B cell (primary cell): Measurements from ENCODE around the gene MRPS22.

ENCODE experiments used
- EZH2 ChIP-seq: IDR thresholded peaks from 2 replicates; pipeline ENCODE4 v1.6.1; 2012; ENCODE audit warnings: borderline replicate concordance, low read depth, mild to moderate bottlenecking, moderate library complexity, low read length; ENCODE audit not compliant: insufficient read depth, poor library complexity, severe bottlenecking
- TF ChIP-seq, protein P1 (sequence below): fragments of 200-600 bp; IDR thresholded peaks from one replicate; pipeline ENCODE4 v1.8.0; 2022; ENCODE audit warnings: antibody characterized with exemption, mild to moderate bottlenecking

DNA sequence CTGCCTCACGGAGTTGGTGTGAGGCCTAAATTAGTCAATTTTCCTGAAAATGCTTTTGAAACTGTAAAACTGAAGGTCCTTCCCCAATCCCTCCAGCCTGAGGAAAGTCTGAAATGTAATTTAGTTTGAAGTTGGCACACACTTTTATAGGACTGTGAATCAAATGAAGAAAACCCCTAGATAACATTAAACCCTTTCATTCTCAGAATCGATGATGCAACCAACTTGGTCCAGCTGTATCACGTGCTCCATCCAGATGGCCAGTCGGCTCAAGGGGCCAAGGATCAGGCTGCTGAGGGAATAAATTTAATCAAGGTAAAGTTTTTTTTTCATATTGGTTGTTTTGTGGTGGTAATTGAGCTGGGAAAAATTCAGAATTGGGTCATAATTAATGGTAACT is 11.7 kb downstream of the MRPS22 start:
- TF ChIP-seq, protein P1, sequence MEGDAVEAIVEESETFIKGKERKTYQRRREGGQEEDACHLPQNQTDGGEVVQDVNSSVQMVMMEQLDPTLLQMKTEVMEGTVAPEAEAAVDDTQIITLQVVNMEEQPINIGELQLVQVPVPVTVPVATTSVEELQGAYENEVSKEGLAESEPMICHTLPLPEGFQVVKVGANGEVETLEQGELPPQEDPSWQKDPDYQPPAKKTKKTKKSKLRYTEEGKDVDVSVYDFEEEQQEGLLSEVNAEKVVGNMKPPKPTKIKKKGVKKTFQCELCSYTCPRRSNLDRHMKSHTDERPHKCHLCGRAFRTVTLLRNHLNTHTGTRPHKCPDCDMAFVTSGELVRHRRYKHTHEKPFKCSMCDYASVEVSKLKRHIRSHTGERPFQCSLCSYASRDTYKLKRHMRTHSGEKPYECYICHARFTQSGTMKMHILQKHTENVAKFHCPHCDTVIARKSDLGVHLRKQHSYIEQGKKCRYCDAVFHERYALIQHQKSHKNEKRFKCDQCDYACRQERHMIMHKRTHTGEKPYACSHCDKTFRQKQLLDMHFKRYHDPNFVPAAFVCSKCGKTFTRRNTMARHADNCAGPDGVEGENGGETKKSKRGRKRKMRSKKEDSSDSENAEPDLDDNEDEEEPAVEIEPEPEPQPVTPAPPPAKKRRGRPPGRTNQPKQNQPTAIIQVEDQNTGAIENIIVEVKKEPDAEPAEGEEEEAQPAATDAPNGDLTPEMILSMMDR = no peak
- no peak for TF ChIP-seq EZH2
